ENCODE data around the gene MAVS. TPM values are rescaled to one million over a fixed set of nuclear protein-coding genes. Genes with fewer than 3 reads are reported as not detected.

Gene MAVS
- total RNA-seq, 4 donors from 2014 or later = 14.9 to 31.3 (median 17.2) TPM

DNA sequence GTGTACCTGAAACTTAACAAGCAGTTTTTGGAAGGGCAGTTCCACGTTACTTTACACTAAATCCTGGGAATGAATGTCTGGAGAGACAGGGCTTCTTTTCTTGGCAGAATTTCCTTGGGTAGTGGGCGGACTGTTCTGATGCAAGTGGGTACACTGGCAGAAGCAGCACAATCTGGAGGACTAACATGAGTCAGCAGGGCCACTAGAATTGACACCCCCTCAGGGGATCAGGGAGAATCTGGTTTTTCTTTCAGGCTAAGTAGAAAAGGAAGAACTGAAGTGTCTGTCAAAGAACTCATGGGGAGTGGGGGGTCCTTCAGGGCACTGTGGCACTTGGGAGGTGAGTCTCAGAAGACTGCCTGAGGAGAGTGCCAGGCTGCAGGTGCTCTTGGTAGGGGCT lies 77.2 kb downstream of the MAVS start:
- peaks cover 9 to 77% (median 9%) of the 10 kb centered on the region in 3 donors for H3K36me3 ChIP-seq
- TF ChIP-seq POLR2A (IDR thresholded peaks at IDR 0.05) (no peak), CTCF (IDR thresholded peaks at IDR 0.05) (no peak)

DNA sequence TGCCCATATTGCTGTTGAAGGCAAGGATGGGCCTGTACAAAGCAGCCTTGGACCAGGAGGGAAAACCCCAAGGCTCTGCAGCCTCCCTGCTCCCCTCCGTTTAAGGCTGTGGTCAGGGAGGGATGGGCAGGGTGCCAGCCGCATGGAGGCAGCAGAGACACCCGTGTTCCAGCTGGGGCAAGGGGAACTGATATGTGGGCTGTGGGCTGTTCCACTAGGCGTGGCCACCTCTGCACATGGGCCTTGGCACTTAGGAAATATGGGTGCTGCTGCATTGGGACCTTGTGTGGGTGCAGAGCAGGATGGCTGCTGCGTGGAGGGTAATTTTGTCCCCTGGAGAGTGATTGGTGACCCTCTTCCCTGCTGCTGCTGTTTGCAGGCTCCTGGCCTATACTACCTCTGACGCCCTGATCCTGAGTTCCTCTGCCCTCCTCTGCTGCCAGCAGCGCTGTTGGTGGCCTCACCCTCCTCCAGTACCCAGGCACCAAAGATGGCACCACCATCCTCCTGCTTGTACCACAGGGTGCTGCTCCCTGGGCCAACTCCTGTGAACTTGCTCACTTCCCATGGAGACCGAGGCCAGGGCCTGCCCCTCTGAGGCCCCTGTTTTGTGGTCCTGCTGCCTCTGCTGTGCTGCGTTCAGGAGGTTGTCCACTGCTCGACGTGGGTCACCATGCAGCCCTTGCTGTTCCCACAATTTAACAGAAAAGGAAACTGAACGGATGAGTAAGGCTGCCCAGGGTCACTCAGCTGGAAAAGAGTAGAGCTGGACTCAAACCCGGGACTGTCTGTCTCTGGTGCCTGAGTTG lies 77.9 kb downstream of the MAVS start:
- peaks cover 9 to 70% (median 9%) of the 10 kb centered on the region in 3 donors for H3K36me3 ChIP-seq
- WGBS, 2 donors = 65 to 93% methylated on average over 5 to 11 of the region's 13 CpGs
- no peaks in the 10 kb centered on the region for H3K9me3 ChIP-seq
- intact Hi-C loops (cut with DNase I) = no loop called here
- no peak for TF ChIP-seq CTCF (IDR thresholded peaks at IDR 0.05)
- TF ChIP-seq POLR2A (IDR thresholded peaks at IDR 0.05) = no peak
- H3K4me1 ChIP-seq = peaks cover 16 to 73% (median 21%) of the 10 kb centered on the region in 3 donors
- H3K4me3 ChIP-seq = no peak overlapping the region
- no peaks in the 10 kb centered on the region for H3K27me3 ChIP-seq
- DNase-seq = no peak
- peak overlapping the region in 1 of 4 donors; percentile 33 for H3K27ac ChIP-seq

More for the DNA sequence above, 77.2 kb downstream of the MAVS start:
- no peak for DNase-seq
- Histone ChIP-seq H3K4me3 (no peak overlapping the region), H3K4me1 (peaks cover 13 to 66% (median 15%) of the 10 kb centered on the region in 3 donors), H3K27ac (peak overlapping the region in 1 of 4 donors; percentile 33), H3K9me3 (no peaks in the 10 kb centered on the region), H3K27me3 (no peaks in the 10 kb centered on the region)
- intact Hi-C loops (cut with DNase I) = no loop called here
- 19 to 22% methylated on average over 2 of the region's 2 CpGs for WGBS, 2 donors

- intact Hi-C loops (cut with DNase I) = no loop called here
- Histone ChIP-seq H3K36me3 (peaks cover 9 to 63% (median 9%) of the 10 kb centered on the region in 3 donors), H3K9me3 (no peaks in the 10 kb centered on the region), H3K27ac (no peak overlapping the region), H3K4me3 (no peak overlapping the region), H3K27me3 (no peaks in the 10 kb centered on the region), H3K4me1 (peaks cover 18 to 80% (median 21%) of the 10 kb centered on the region in 3 donors)
- 88 to 97% methylated on average over 4 to 10 of the region's 11 CpGs for WGBS, 2 donors
- DNase-seq = no peak
- TF ChIP-seq CTCF (IDR thresholded peaks at IDR 0.05) (no peak), POLR2A (IDR thresholded peaks at IDR 0.05) (no peak)
Measured at GRCh38 chr20:3925113-3925695, 78.6 kb downstream of the MAVS start.

Small RNAs within 50 kb of the gene (small RNA-seq; reads per million reads assigned to genes)
- gene MIR103A2 = 0.64 to 3.9 (median 1.7) reads per million in 4 donors

Other genes with a start within 250 kb of the MAVS start
- not detected for gene GFRA4, start 183.4 kb upstream of the MAVS start, total RNA-seq
- 10 to 100 TPM in 1 of 4 donors, 1 to 10 TPM in 3; 2.4 to 27.7 (median 6.4) TPM for gene ADAM33, start 164.8 kb upstream of the MAVS start, total RNA-seq
- 1 to 10 TPM in 2 of 4 donors, under 1 TPM in 2; 0.11 to 6.9 (median 1.8) TPM for gene SIGLEC1, start 134.2 kb upstream of the MAVS start, total RNA-seq
- gene HSPA12B, start 114.1 kb upstream of the MAVS start, total RNA-seq = 1 to 10 TPM in 2 of 4 donors, under 1 TPM in 2; 0.64 to 4.6 (median 1.8) TPM
- gene ADISSP, start 79.1 kb upstream of the MAVS start, total RNA-seq = 10 to 100 TPM; 13.5 to 24.7 (median 19.8) TPM
- under 1 TPM in 1 of 4 donors, not detected in 3; 0.19 TPM for gene SPEF1, start 65.4 kb upstream of the MAVS start, total RNA-seq
- gene CENPB, start 60.1 kb upstream of the MAVS start, total RNA-seq = 10 to 100 TPM; 38.8 to 81.4 (median 67.1) TPM
- 10 to 100 TPM; 15.6 to 26.2 (median 18.1) TPM for gene CDC25B, start 50.5 kb upstream of the MAVS start, total RNA-seq
- 10 to 100 TPM in 2 of 4 donors, 1 to 10 TPM in 2; 5.8 to 12.8 (median 10.4) TPM for gene AP5S1, start 26.3 kb upstream of the MAVS start, total RNA-seq
- gene PANK2, start 42.6 kb downstream of the MAVS start, total RNA-seq = 10 to 100 TPM; 39.4 to 49.1 (median 46.2) TPM
- gene RNF24, start 168.7 kb downstream of the MAVS start, total RNA-seq = 10 to 100 TPM in 1 of 4 donors, 1 to 10 TPM in 3; 6.9 to 10.0 (median 8.9) TPM

All from esophagus squamous epithelium (tissue), 5 donors.